Osteoblast (primary cell): Measurements from ENCODE around the gene TAF3. TPM values are rescaled to one million over a fixed set of nuclear protein-coding genes. Genes with fewer than 3 reads are reported as not detected.
A peak's percentile ranks its signal among the peaks of the same experiment; 100 is the strongest.
"Not testable (repeated sequence)": the region's sequence is repeated elsewhere in the genome, so short reads cannot be mapped to it uniquely, and the experiment has no call there.

ENCODE experiments used
- DNase-seq: peaks from one replicate; pipeline ENCODE4 v3.0.0; 2011; ENCODE audit warnings: low spot score, mixed read lengths; ENCODE audit not compliant: insufficient read length; ENCODE audit errors: missing footprints
- H2AFZ ChIP-seq: 2 replicates; pipeline ENCODE4 v1.6.0; 2011; ENCODE audit warnings: mild to moderate bottlenecking, low read length
- H3K27ac ChIP-seq: 2 replicates; pipeline ENCODE4 v1.5.1; 2011; ENCODE audit warnings: mild to moderate bottlenecking, low read depth, low read length, moderate library complexity
- H3K27me3 ChIP-seq: 2 replicates; pipeline ENCODE4 v1.6.0; 2012; ENCODE audit warnings: mild to moderate bottlenecking, control low read depth, inconsistent platforms, low read length, moderate library complexity; ENCODE audit not compliant: insufficient read depth
- H3K36me3 ChIP-seq: 2 replicates; pipeline ENCODE4 v1.5.1; 2011; ENCODE audit warnings: mild to moderate bottlenecking, low read length, control low read depth, moderate library complexity; ENCODE audit not compliant: insufficient read depth
- H3K4me1 ChIP-seq: 2 replicates; pipeline ENCODE4 v1.5.1; 2011; ENCODE audit warnings: mild to moderate bottlenecking, low read length, control low read depth, moderate library complexity; ENCODE audit not compliant: insufficient read depth
- H3K4me2 ChIP-seq: 2 replicates; pipeline ENCODE4 v1.6.0; 2011; ENCODE audit warnings: mild to moderate bottlenecking, low read length; ENCODE audit not compliant: insufficient read depth
- H3K4me3 ChIP-seq: fragments of 200-600 bp; sonication (generic); 3 replicates; pipeline ENCODE4 v1.5.1; 2012; ENCODE audit warnings: mild to moderate bottlenecking, low read length, inconsistent platforms; ENCODE audit not compliant: insufficient read depth
- H3K79me2 ChIP-seq: 2 replicates; pipeline ENCODE4 v1.6.0; 2012; ENCODE audit warnings: mild to moderate bottlenecking, low read length, control low read depth, inconsistent platforms; ENCODE audit not compliant: insufficient read depth
- H3K9me3 ChIP-seq: 2 replicates; pipeline ENCODE4 v1.5.1; 2011; ENCODE audit warnings: low read depth, low read length, control low read depth
- H4K20me1 ChIP-seq: 2 replicates; pipeline ENCODE4 v1.6.0; 2012; ENCODE audit warnings: mild to moderate bottlenecking, low read length, control low read depth; ENCODE audit not compliant: insufficient read depth
- total RNA-seq: library from RNA; depleted of rRNA; stranded (reverse); fragments of >200 nt; gene quantifications from 2 replicates; pipeline ENCODE4 v1.2.3, GENCODE V29; 2012
- TF ChIP-seq, protein P1 (sequence below): IDR thresholded peaks from 2 replicates; pipeline ENCODE4 v1.5.1; 2011; ENCODE audit warnings: mild to moderate bottlenecking, low read depth, low read length, moderate library complexity; ENCODE audit errors: extremely low read depth

The TAF3 gene, protein sequence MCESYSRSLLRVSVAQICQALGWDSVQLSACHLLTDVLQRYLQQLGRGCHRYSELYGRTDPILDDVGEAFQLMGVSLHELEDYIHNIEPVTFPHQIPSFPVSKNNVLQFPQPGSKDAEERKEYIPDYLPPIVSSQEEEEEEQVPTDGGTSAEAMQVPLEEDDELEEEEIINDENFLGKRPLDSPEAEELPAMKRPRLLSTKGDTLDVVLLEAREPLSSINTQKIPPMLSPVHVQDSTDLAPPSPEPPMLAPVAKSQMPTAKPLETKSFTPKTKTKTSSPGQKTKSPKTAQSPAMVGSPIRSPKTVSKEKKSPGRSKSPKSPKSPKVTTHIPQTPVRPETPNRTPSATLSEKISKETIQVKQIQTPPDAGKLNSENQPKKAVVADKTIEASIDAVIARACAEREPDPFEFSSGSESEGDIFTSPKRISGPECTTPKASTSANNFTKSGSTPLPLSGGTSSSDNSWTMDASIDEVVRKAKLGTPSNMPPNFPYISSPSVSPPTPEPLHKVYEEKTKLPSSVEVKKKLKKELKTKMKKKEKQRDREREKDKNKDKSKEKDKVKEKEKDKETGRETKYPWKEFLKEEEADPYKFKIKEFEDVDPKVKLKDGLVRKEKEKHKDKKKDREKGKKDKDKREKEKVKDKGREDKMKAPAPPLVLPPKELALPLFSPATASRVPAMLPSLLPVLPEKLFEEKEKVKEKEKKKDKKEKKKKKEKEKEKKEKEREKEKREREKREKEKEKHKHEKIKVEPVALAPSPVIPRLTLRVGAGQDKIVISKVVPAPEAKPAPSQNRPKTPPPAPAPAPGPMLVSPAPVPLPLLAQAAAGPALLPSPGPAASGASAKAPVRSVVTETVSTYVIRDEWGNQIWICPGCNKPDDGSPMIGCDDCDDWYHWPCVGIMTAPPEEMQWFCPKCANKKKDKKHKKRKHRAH
- 2.2 and 2.4 TPM in 2 replicates for total RNA-seq

DNA sequence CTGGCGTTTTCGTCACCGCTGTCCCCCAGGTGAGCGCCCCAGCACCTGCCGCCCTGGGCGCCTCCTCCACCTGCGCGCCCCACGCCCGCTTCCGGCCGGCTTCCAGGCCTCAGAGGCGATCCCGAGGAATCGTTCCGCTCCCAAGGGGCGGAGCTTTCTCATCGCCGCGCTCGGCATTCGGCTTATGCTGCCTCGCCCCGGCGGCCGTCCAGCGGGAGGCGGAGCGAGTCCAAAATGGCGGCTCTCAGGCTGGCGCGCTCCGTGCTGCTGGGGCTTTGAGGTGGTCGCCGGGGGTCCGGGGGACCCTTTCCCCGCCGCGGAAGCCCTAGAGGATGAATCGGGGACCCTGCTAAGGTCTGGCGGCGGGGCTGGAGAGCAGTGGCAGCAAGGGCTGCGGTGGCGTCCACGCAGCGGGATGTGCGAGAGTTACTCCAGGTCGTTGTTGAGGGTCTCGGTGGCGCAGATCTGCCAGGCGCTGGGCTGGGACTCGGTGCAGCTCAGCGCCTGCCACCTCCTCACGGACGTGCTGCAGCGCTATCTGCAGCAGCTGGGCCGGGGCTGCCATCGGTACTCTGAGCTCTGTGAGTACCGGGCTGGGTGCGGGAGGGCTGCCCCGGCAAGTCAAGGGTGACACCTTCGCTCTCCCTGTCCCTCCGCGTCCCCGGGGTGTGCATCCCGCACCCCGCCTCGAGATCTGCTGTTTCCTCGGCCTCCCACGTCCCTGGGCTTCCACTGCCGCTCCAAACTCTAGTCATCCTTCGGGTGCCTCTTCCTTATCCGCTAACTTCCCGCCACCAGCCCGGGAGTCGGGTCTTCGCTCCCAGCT lies at the start of gene TAF3:
TSS of gene TAF3 (plus strand) at position 211 of the 826 bp plus-strand sequence. CDS start at position 416, 205 bp downstream.
- DNase-seq: peak; percentile 94

GRCh38 chr10:7773845-7774801 lies 44.2 kb upstream of the TAF3 start:
- Histone ChIP-seq H2AFZ (no peak overlapping the region), H4K20me1 (no peaks in the 10 kb centered on the region), H3K4me1 (no peaks in the 10 kb centered on the region), H3K9me3 (no peaks in the 10 kb centered on the region), H3K4me3 (no peak overlapping the region), H3K36me3 (peaks cover 49% of the 10 kb centered on the region), H3K27ac (no peak overlapping the region), H3K4me2 (no peak overlapping the region), H3K27me3 (no peaks in the 10 kb centered on the region), H3K79me2 (peaks cover 3% of the 10 kb centered on the region)
- DNase-seq: no peak
- TF ChIP-seq, protein P1, sequence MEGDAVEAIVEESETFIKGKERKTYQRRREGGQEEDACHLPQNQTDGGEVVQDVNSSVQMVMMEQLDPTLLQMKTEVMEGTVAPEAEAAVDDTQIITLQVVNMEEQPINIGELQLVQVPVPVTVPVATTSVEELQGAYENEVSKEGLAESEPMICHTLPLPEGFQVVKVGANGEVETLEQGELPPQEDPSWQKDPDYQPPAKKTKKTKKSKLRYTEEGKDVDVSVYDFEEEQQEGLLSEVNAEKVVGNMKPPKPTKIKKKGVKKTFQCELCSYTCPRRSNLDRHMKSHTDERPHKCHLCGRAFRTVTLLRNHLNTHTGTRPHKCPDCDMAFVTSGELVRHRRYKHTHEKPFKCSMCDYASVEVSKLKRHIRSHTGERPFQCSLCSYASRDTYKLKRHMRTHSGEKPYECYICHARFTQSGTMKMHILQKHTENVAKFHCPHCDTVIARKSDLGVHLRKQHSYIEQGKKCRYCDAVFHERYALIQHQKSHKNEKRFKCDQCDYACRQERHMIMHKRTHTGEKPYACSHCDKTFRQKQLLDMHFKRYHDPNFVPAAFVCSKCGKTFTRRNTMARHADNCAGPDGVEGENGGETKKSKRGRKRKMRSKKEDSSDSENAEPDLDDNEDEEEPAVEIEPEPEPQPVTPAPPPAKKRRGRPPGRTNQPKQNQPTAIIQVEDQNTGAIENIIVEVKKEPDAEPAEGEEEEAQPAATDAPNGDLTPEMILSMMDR: no peak

More for the DNA sequence above, at the start of gene TAF3:
- TF ChIP-seq, protein P1: no peak
- Histone ChIP-seq H2AFZ (peak within 1 kb of the TSS; percentile 99), H3K79me2 (peaks cover 31% of the 10 kb centered on the region), H3K4me1 (peaks cover 7% of the 10 kb centered on the region), H3K9me3 (no peaks in the 10 kb centered on the region), H3K4me3 (peak within 1 kb of the TSS; percentile 99), H3K27me3 (peaks cover 7% of the 10 kb centered on the region), H4K20me1 (no peaks in the 10 kb centered on the region), H3K27ac (peak within 1 kb of the TSS; percentile 48), H3K36me3 (peaks cover 9% of the 10 kb centered on the region), H3K4me2 (peak within 1 kb of the TSS; percentile 94)

DNA sequence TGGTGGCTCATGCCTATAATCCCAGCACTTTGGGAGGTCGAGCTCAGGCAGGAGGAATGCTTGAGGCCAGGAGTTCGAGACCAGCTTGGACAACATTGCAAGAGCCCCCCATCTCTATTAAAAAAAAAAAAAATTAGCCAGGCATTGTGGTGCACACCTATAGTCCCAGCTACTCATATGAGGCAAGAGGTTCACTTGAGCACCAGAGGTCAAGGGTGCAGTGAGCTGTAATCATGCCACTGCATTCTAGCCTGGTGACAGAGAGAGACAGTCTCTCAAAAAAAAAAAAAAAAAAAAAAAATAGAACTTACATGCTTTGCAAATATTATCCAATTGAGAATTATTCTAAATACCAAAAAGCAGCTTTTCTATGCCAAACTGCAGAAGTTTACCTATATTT lies 41.5 kb upstream of the TAF3 start:
- Histone ChIP-seq H3K79me2 (peaks cover 18% of the 10 kb centered on the region), H3K9me3 (no peaks in the 10 kb centered on the region), H3K36me3 (peaks cover 63% of the 10 kb centered on the region), H3K27me3 (no peaks in the 10 kb centered on the region), H2AFZ (no peak overlapping the region), H4K20me1 (peaks cover 6% of the 10 kb centered on the region), H3K4me2 (no peak overlapping the region), H3K4me3 (no peak overlapping the region), H3K4me1 (no peaks in the 10 kb centered on the region), H3K27ac (no peak overlapping the region)
- DNase-seq: no peak
- TF ChIP-seq, protein P1: no peak

DNA sequence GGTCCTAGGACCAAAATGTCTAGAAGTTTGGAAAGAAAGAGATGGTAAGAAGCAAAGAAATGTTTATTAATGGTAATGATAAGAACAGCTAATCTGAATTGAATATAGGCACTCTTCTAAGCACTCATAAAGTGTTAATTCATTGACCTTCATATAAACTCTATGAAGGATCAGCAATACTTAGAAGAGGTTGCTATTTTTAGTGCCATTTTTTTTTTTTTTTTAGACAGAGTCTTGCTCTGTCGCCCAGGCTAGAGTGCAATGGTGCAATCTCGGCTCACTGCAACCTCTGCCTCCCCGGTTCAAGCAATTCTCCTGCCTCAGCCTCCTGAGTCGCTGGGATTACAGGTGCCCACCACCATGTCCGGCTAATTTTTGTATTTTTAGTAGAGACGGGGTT lies 36.1 kb upstream of the TAF3 start:
- not testable (repeated sequence) for H3K4me1 ChIP-seq, H3K4me3 ChIP-seq, H3K9me3 ChIP-seq, H3K4me2 ChIP-seq, H3K27me3 ChIP-seq, H2AFZ ChIP-seq, H3K27ac ChIP-seq, DNase-seq
- peaks cover 29% of the 10 kb centered on the region for H4K20me1 ChIP-seq
- H3K79me2 ChIP-seq: peaks cover 66% of the 10 kb centered on the region
- H3K36me3 ChIP-seq: peaks cover 34% of the 10 kb centered on the region
